GM23248 (cell line): ENCODE results near the gene SERP2.

Experiments
- EZH2 ChIP-seq: fragments of 200-600 bp; sonication (generic); IDR thresholded peaks from 2 replicates; pipeline ENCODE4 v1.6.1; 2018; ENCODE audit warnings: antibody characterized with exemption, mild to moderate bottlenecking; ENCODE audit not compliant: insufficient read depth, poor library complexity, severe bottlenecking
- EZH2phosphoT487 ChIP-seq: fragments of 200-600 bp; sonication (generic); IDR thresholded peaks from 2 replicates; pipeline ENCODE4 v1.6.1; 2018; ENCODE audit warnings: antibody characterized with exemption, moderate library complexity, mild to moderate bottlenecking, low read depth; ENCODE audit not compliant: insufficient read depth

DNA sequence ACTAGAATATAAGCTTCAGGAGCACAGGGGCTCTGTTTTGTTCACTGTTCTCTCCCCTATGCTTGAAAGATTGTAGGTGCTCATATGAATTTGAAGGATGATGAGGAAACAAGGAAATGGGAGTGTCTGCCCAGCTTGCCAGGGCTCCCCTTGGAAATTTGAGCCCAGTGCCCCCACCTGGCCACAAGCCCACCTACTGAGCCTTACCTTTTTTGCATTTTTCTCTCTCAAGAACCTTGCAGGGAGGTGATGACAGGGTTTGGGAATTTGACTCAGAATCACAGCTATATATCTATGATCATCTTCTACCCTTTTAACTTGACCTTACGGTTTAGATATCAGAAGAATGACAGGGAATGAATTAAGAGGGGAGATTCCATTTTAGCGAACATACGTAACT is 33.8 kb downstream of the SERP2 start:
- no peak for TF ChIP-seq EZH2phosphoT487
- no peak for TF ChIP-seq EZH2
